Activated effector memory CD4-positive, alpha-beta T cell treated with Interleukin-2 at 50 U/mL for 16 hours (primary cell): ENCODE data around the gene PPP1R12C.

ENCODE experiments used
- DNase-seq: peaks from one replicate; pipeline ENCODE4 v3.0.0-alpha.2; 2020

The PPP1R12C gene

GRCh38 chr19:55041627-55042343 lies 75.7 kb downstream of the PPP1R12C start:
- DNase-seq, result no peak

- no peak for DNase-seq
Measured at GRCh38 chr19:55041244-55041626, 76.2 kb downstream of the PPP1R12C start.
